Stomach (tissue), 9 donors: ENCODE data around the gene REN. TPM values are rescaled to one million over a fixed set of nuclear protein-coding genes. Genes with fewer than 3 reads are reported as not detected.
A peak's percentile ranks its signal among the peaks of the same experiment; 100 is the strongest.

Source experiments
- DNase-seq, 2 donors: peaks; one replicate each; pipeline versions ENCODE4 v3.0.0 to v3.0.0-alpha.2; 2013 to 2019
- H3K27ac ChIP-seq, 5 donors: fragments of 200-600 bp in 4 of 5; sonication (generic) in 4 of 5; one replicate each; pipeline ENCODE4 v1.5.1; 2013 to 2019; ENCODE audit warnings: mild to moderate bottlenecking in 1 of 5, moderate library complexity in 1 of 5
- H3K27me3 ChIP-seq, 3 donors: fragments of 200-600 bp; sonication (generic); one replicate each; pipeline ENCODE4 v1.5.1; 2017 to 2019; ENCODE audit warnings: mixed run types in 1 of 3
- H3K36me3 ChIP-seq, 4 donors: fragments of 200-600 bp; sonication (generic); 1 replicate in 3 of 4; 2 replicates in 1 of 4; pipeline ENCODE4 v1.5.1; 2016 to 2019
- H3K4me1 ChIP-seq, 4 donors: fragments of 200-600 bp; sonication (generic); one replicate each; pipeline ENCODE4 v1.5.1; 2016 to 2019
- H3K4me3 ChIP-seq, 4 donors: fragments of 200-600 bp; sonication (generic) in 3 of 4; one replicate each; pipeline ENCODE4 v1.5.1; 2016 to 2019; ENCODE audit warnings: mild to moderate bottlenecking in 1 of 4
- H3K9me3 ChIP-seq, 4 donors: fragments of 200-600 bp; sonication (generic); one replicate each; pipeline ENCODE4 v1.5.1; 2016 to 2019
- CTCF ChIP-seq, 7 experiments: fragments of 450-650 bp in 4 of 7; fragments of 200-600 bp in 3 of 7; sonication (generic) in 3 of 7; IDR thresholded peaks; one replicate each; pipeline ENCODE4 v1.5.1; 2016 to 2019; ENCODE audit warnings: antibody characterized with exemption in 7 of 7, control low read depth in 2 of 7, mild to moderate bottlenecking in 1 of 7
- EP300 ChIP-seq: sonication (generic); formaldehyde crosslinking; IDR thresholded peaks from one replicate; pipeline ENCODE4 v1.6.1; 2017; ENCODE audit warnings: antibody characterized with exemption
- POLR2A ChIP-seq, 4 donors: fragments of 450-650 bp; IDR thresholded peaks; one replicate each; pipeline ENCODE4 v1.6.1; 2016; ENCODE audit warnings: antibody characterized with exemption in 4 of 4, control low read depth in 2 of 4, mild to moderate bottlenecking in 1 of 4, moderate library complexity in 1 of 4
- POLR2AphosphoS5 ChIP-seq, 3 donors: sonication (generic); formaldehyde crosslinking; IDR thresholded peaks; one replicate each; pipeline ENCODE4 v1.6.1; 2016; ENCODE audit warnings: antibody characterized with exemption in 3 of 3
- WGBS, 5 donors: extraction: QIAGEN DNeasy Blood & Tissue Kit in 3 of 5; methylation state at CpG; one replicate each; pipeline versions ENCODE4 v1.1.5 to v1.1.7; 2013 to 2018; 5-methylcytosine and 5-hydroxymethylcytosine counted together
- intact Hi-C: fragments of 100-400 bp; cut with DNase I; formaldehyde crosslinking; loops from one replicate; pipeline ENCODE4 v1.15.1; 2023; ENCODE audit warnings: low total_unique reads
- polyA plus RNA-seq, 3 donors: library from polyadenylated mRNA; stranded (reverse); fragments of 200-250 nt; gene quantifications; one replicate each; pipeline ENCODE4 v1.2.3, GENCODE V29; 2013
- total RNA-seq, 5 donors: library from RNA; depleted of rRNA; stranded (reverse); fragments of >200 nt; gene quantifications; one replicate each; pipeline versions ENCODE4 v1.1.0 to v1.2.3, GENCODE V29; 2014 to 2016
- donor health status: healthy with polysubstance abuse.
- donor health status: Bipolar disorder and iron deficiency.
- donor health status: healthy.

Gene REN
- total and polyA plus RNA-seq, 8 donors = 0.08 TPM; not detected in 7

GRCh38 chr1:204121840-204122555 is 44.1 kb downstream of the REN start:
- H3K4me1 ChIP-seq = peaks cover 0 to 12% (median 7%) of the 10 kb centered on the region in 4 donors
- no peak for DNase-seq
- no peak overlapping the region for H3K4me3 ChIP-seq
- no peak overlapping the region for H3K27ac ChIP-seq
- peaks cover 20 to 96% (median 94%) of the 10 kb centered on the region in 4 donors for H3K36me3 ChIP-seq
- H3K9me3 ChIP-seq = no peaks in the 10 kb centered on the region
- TF ChIP-seq CTCF (IDR thresholded peaks at IDR 0.05) (no peak), EP300 (no peak), POLR2AphosphoS5 (IDR thresholded peaks at IDR 0.05) (no peak), POLR2A (IDR thresholded peaks at IDR 0.05) (no peak)
- H3K27me3 ChIP-seq = no peaks in the 10 kb centered on the region
- WGBS, 5 donors = 89 to 94% (median 92%) methylated on average over 15 to 17 of the region's 17 CpGs
- intact Hi-C loops = no loop called here

GRCh38 chr1:204116539-204116938 is 49.6 kb downstream of the REN start:
- H3K4me1 ChIP-seq = peaks cover 0 to 18% (median 11%) of the 10 kb centered on the region in 4 donors
- WGBS, 5 donors = 82 to 91% (median 89%) methylated on average over 4 of the region's 4 CpGs
- intact Hi-C loops = no loop called here
- no peaks in the 10 kb centered on the region for H3K9me3 ChIP-seq
- no peak for DNase-seq
- TF ChIP-seq CTCF (IDR thresholded peaks at IDR 0.05) = no peak
- H3K36me3 ChIP-seq = peaks cover 14 to 68% (median 59%) of the 10 kb centered on the region in 4 donors
- H3K27ac ChIP-seq = no peak overlapping the region
- H3K4me3 ChIP-seq = no peak overlapping the region
- no peaks in the 10 kb centered on the region for H3K27me3 ChIP-seq

- 77 to 88% (median 86%) methylated on average over 4 of the region's 4 CpGs for WGBS, 5 donors
- Histone ChIP-seq H3K27me3 (no peaks in the 10 kb centered on the region), H3K4me3 (no peak overlapping the region), H3K27ac (no peak overlapping the region), H3K36me3 (peaks cover 11 to 54% (median 44%) of the 10 kb centered on the region in 4 donors), H3K9me3 (no peaks in the 10 kb centered on the region), H3K4me1 (peaks cover 0 to 30% (median 11%) of the 10 kb centered on the region in 4 donors)
- TF ChIP-seq POLR2AphosphoS5 (IDR thresholded peaks at IDR 0.05) = no peak
- no peak for TF ChIP-seq EP300
- no peak for TF ChIP-seq CTCF (IDR thresholded peaks at IDR 0.05)
- no peak for TF ChIP-seq POLR2A (IDR thresholded peaks at IDR 0.05)
- DNase-seq = no peak
- intact Hi-C loops = no loop called here
Observed at GRCh38 chr1:204115116-204115515, 51.0 kb downstream of the REN start.

- Histone ChIP-seq H3K4me1 (peaks cover 0 to 30% (median 11%) of the 10 kb centered on the region in 4 donors), H3K9me3 (no peaks in the 10 kb centered on the region), H3K27ac (peak overlapping the region in 1 of 5 donors; percentile 29), H3K27me3 (no peaks in the 10 kb centered on the region), H3K4me3 (no peak overlapping the region), H3K36me3 (peaks cover 11 to 49% (median 39%) of the 10 kb centered on the region in 4 donors)
- 89 to 96% (median 93%) methylated on average over 4 of the region's 4 CpGs for WGBS, 5 donors
- intact Hi-C loops = no loop called here
- DNase-seq = no peak
- no peak for TF ChIP-seq EP300
- no peak for TF ChIP-seq CTCF (IDR thresholded peaks at IDR 0.05)
- TF ChIP-seq POLR2A (IDR thresholded peaks at IDR 0.05) = no peak
- TF ChIP-seq POLR2AphosphoS5 (IDR thresholded peaks at IDR 0.05) = no peak
Observed at GRCh38 chr1:204114606-204115005, 51.5 kb downstream of the REN start.
